HG03558 (cell line): ENCODE measurements around the gene ERN2.

ENCODE experiments used
- ATAC-seq: cut with Tn5 transposase; IDR thresholded peaks from one replicate; pipeline ENCODE4 v1.9.1; 2021; ENCODE audit warnings: moderate number of reproducible peaks; ENCODE audit not compliant: unreplicated experiment; ENCODE audit errors: extremely low read depth

The ERN2 gene

GRCh38 chr16:23690771-23691482 lies 22.1 kb downstream of the ERN2 start:
- ATAC-seq: no peak

- no peak for ATAC-seq
Observed at GRCh38 chr16:23689442-23690187, 23.4 kb downstream of the ERN2 start.

GRCh38 chr16:23687034-23687808 lies 25.8 kb downstream of the ERN2 start:
- ATAC-seq: no peak

- ATAC-seq: no peak
Observed at GRCh38 chr16:23683487-23683886, 29.5 kb downstream of the ERN2 start.

- ATAC-seq: no peak
Observed at GRCh38 chr16:23682181-23682580, 30.8 kb downstream of the ERN2 start.

- no peak for ATAC-seq
Observed at GRCh38 chr16:23679986-23680336, 33.1 kb downstream of the ERN2 start.

GRCh38 chr16:23679274-23679985 lies 33.6 kb downstream of the ERN2 start:
- no peak for ATAC-seq

GRCh38 chr16:23678430-23679273 lies 34.4 kb downstream of the ERN2 start, which contains the start of gene PLK1:
PLK1 (plus strand) TSS chr16:23678889; CDS start chr16:23678933, 44 bp downstream.
- ATAC-seq: peak; percentile 71

GRCh38 chr16:23676924-23677480 lies 36.0 kb downstream of the ERN2 start:
- no peak for ATAC-seq

- ATAC-seq: no peak
Observed at GRCh38 chr16:23673971-23674614, 38.9 kb downstream of the ERN2 start.

GRCh38 chr16:23670137-23670776 lies 42.8 kb downstream of the ERN2 start:
- peak; percentile 86 for ATAC-seq

- no peak for ATAC-seq
Observed at GRCh38 chr16:23668873-23669272, 44.1 kb downstream of the ERN2 start.

GRCh38 chr16:23668225-23668624 lies 44.8 kb downstream of the ERN2 start:
- ATAC-seq: no peak

GRCh38 chr16:23667355-23667659 lies 45.7 kb downstream of the ERN2 start:
- ATAC-seq: no peak

- no peak for ATAC-seq
Observed at GRCh38 chr16:23666571-23667354, 46.3 kb downstream of the ERN2 start.

- ATAC-seq: no peak
Observed at GRCh38 chr16:23663918-23664317, 49.1 kb downstream of the ERN2 start.

GRCh38 chr16:23651943-23652468 lies 61.0 kb downstream of the ERN2 start:
- no peak for ATAC-seq
